Stimulated activated CD4-positive, alpha-beta T cell treated with anti-CD3 and anti-CD28 coated beads, Interleukin-4, amount 100 ng/mL, for 24 hours (primary cell): ENCODE data around the gene PTCRA.
"Not testable (repeated sequence)": the region's sequence is repeated elsewhere in the genome, so short reads cannot be mapped to it uniquely, and the experiment has no call there.

Experiments used
- DNase-seq: peaks from one replicate; pipeline ENCODE4 v3.0.0-alpha.2; 2020

Gene PTCRA, protein sequence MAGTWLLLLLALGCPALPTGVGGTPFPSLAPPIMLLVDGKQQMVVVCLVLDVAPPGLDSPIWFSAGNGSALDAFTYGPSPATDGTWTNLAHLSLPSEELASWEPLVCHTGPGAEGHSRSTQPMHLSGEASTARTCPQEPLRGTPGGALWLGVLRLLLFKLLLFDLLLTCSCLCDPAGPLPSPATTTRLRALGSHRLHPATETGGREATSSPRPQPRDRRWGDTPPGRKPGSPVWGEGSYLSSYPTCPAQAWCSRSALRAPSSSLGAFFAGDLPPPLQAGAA

DNA sequence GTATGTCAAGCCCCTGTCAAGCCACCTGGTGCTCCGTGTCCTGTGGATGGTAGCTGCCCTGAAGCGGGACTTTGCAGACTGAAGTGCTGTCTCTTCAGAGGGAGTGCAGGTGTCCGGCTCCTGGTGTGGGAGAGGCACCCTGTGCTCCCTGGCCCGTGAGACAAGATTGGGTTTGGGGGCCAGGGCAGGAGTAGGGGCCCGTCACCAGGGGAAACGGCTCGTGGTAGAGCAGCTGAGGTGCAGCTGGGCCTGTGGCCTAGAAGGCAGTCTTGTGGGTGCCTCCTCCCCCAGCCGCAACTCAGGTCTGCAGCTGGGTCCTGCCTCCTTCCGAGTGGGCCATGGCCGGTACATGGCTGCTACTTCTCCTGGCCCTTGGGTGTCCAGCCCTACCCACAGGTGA, at the start of gene PTCRA:
Gene PTCRA, plus strand, starts transcription at position 322 of the 400 bp plus-strand sequence. Its CDS starts 17 bp downstream, at position 339.
- no peak for DNase-seq

DNA sequence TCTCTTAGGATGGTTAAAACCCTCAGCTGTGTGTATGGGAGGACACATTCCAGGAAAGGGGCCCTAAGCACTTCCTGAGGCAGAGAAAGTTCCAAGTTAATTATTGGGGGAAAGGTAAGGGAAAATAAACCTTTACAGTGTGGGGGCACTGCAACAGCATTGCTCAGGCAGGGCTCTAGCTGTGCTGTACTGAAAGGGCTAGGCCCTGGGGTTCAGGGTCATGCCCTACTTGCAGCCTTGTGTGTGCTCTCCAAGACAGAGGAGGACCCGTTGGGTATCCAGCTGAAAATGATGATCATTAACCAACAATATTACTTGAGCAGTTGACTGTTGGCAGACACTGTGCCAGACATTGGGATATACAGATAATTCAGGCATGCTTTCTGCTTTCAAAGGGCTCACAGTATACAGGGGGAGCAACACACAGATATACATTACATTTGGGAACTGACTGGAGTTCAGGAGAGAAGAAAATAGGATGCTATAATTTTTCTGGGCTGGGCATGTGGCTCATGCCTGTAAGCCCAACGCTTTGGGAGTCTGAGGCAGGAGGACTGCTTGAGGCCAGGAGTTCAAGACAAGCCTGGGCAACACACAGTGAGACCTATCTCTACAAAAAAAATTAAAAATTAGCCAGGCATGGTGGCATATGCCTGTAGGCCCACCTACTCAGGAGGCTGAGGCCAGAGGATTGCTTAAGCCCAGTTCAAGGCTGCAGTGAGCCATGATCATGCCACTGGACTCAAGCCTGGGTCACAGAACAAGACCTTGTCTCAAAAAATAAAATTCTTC, 45.5 kb upstream of the PTCRA start:
- no peak for DNase-seq

DNA sequence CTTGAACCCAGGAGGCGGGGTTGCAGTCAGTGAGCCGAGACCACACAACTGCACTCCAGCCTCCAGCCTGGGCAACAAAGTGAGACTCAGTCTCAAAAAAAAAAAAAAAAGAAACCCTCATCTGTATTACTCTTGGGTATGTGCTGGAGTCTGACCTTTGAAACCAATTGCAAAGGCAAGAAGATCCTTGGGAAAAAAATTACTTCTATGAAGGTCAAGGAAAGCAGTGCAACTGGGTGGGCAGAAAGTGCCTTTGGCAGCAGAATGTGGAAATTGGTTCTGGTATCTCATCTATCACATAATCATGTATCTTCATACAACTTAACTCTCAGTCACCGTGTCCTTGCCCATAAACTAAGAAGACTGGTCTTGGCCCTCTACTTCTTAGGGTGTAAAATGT, 44.1 kb upstream of the PTCRA start:
- no peak for DNase-seq

DNA sequence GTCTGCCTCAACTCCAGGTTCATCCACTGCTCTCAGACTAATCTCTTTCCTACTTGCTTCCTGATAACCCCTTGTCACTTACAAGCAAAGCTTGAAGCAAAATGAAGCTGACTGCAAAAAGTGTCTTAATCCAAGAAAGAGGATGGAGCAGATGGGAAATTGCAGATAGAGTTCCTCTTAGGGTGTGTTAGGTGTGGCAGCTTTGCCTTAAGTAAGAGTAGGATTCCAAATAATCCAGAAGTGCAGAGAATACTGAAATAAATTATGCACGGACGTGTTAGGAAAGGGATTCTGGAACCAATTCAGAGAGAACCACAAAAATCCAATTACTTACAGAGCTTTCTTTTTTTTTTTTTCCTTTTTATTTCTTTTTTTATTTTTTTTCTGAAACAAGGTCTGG, 42.5 kb upstream of the PTCRA start:
- no peak for DNase-seq

DNA sequence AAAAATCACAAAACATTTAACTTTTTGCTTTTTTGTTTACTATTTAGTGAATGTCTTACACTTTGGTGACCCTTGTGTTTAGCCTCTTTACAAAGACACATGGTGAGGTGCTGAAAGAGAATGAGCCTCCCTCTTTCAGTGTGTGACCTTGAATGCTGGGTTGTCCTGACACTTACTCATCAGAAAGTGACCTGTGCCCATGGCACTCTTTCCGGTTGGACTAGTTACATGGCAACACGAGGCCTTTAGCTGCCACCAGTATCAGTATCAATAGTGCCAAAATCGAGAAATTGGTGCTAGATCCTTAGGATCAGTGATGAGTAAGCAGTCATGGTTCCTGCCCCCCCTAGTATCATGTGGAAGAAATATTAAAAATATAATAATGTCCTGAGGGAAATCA, 38.2 kb upstream of the PTCRA start:
- no peak for DNase-seq

DNA sequence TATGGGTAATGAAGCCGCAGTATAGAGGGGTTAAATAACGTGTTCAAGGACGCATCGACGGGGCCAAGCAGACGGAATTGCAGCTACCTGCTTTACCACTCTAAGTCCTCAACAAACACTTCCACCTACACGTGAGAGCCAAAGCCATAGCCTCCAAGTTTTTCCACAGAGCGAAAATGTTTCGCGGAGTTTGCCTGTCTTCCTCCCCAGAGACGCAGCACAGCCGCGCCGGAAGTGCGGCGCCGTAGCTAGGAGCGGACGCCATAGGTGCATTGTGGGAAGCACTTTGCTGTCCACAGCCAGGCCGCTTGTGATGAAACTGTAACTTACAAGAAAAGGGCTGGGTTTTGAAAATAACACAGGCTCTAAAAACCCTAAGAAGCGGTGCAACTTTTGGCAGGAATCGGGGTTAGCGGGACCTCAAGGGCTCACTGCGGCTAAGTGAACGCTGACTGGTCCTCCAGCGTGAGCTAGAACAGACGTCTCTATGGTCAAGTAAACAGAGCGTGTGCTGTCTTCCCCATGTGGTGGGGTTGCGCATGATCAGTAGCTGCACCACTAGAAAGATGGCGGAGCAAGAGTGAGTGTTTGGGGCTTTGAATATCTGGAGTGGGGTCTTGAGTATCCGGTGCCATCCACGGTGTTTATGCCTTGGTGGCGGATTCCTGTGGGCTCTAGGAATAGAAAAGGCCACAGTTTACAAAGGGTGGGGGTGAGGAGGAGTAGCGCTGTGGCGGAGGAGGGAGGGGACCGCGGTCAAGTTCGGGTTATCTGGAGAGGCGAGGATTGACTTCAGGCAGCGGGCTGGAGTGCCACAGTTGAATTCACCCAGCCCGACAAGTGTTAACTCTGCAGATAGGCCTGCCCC, 36.2 kb upstream of the PTCRA start, which contains the start of gene RPL7L1:
Gene RPL7L1, plus strand, starts transcription at position 245 of the 868 bp plus-strand sequence. Its CDS starts 295 bp downstream, at position 540.
- peak; percentile 85 for DNase-seq

DNA sequence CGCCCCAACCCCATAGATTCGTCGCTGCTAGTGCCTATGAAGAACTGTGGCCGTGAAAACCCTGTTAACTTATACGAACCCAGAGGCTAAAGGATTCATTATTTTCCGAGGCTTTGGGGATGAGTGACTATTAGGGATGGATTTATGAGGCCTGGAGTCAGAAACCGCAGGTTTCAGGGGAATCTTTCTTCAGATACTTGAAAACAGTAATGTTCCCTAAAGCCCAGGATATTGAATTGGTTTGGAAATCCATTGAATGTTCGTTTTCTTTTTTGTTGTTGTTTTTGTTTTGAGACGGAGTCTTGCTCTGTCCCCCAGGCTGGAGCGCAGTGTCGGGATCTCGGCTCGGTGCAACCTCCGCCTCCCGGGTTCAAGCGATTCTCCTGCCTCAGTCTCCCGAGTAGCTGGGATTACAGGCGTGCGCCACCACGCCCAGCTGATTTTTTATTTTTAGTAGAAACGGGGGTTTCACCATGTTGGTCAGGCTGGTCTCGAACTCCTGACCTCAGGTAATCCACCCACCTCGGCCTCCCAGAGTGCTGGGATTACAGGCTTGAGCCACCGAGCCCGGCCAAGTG, 35.5 kb upstream of the PTCRA start:
- DNase-seq, result not testable (repeated sequence)

DNA sequence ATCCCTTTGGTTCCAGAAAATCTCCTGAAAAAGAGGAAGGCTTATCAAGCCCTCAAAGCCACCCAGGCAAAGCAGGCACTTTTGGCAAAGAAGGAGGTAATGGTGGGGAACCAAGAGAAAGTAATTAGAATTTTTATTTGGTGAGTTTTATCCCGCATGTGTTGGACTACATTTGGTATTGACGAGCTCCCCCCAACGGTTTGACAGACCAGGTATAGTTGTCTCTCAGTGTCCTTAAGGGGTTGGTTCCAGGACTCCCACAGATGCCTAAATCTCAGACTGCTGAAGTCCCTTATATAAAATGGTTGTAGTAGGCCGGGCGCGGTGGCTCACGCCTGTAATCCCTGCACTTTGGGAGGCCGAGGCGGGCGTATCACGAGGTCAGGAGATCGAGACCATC, 35.0 kb upstream of the PTCRA start:
- DNase-seq, result not testable (repeated sequence)

DNA sequence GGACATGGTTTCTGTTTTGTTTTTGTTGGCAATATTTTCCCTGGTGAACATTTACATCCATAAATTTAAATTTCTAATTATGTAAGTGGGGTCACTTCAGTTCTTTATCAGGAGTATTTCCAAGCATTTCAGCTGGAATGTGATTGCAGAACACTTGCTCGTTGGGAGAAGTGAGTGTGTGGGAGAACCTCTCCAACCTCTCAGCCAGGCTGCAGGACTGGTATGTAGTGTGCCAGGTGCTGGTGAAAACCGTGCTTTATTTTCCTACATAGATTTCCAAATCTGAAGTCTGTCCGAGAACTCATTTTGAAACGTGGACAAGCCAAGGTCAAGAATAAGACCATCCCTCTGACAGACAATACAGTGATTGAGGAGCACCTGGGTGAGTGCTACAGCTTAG, 30.2 kb upstream of the PTCRA start:
- no peak for DNase-seq

DNA sequence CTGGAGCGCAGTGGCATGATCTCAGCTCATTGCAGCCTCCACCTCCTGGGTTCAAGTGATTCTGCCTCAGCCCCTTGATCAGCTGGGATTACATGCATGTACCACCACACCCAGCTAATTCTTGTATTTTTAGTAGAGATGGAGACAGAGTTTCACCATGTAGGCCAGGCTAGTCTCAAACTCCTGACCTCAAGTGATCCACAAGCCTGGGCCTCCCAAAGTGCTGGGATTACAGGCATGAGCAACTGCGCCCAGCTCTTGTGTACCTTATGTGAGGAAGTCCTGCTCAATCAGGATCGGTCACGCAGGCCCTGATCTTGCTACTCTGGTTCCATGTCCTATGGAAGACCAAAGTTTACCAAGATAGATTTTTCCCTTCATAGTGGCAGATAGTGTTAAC, 27.7 kb upstream of the PTCRA start:
- not testable (repeated sequence) for DNase-seq

DNA sequence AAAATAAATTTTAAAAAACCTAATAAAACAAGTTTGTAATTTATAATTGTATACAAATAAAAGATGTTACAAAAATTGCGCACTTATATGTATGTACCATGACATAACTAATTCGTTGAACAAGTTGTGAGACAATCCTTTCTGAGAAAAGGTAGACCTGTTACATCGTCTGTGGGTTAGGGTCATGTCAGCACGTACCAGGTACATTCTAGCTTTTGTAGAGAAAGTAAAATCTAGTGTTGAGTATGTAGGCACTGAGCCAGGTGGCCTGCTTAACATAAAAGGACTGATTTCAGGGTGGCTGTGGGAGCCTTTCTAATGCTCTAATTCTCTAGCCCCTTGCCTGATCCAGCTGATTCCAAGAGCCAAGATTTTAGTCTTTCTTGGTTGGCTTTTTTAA, 26.0 kb upstream of the PTCRA start:
- DNase-seq, result no peak

DNA sequence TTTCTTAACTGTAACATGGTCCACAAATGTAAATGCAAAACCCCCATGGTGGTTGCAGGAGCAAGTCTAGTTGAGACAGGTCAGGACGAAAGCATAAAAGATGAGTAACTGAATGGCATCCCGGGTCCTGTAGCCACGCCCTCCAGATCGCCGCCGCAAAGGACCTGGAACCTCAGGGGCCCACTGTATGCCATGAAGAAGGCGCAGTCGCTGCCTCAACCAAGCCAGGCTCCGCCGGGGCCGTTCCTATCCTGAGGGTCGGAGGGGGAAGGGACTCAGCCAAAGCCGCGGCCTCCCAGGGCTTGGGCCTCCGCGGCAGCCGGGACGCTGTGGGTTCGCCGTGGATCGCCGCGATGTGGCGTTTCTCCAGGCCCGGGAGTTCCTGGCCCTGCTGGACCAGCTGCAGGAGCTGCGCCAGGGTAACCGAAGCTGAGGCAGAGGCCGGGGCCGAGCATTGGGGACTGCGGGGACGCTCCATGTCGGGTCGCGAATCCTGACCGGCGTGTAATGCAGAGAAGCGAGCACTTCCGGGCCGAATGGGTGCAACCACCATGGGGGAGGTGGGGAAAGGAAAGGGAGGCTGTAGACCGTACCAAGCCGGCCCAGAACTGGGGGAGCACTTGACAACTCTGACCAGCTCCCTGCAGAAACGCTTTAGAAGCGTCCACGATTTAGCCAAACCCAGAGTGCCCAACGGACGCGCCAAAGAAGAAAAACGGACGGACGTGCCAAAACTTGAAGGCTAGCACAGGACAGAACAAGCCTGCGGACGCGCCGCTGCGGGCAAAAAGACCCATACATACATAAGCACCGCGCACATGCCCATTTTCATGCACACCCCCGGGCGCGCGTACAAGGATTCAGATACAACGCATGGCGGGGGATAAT, 25.3 kb upstream of the PTCRA start:
- DNase-seq, result peak; percentile 92

DNA sequence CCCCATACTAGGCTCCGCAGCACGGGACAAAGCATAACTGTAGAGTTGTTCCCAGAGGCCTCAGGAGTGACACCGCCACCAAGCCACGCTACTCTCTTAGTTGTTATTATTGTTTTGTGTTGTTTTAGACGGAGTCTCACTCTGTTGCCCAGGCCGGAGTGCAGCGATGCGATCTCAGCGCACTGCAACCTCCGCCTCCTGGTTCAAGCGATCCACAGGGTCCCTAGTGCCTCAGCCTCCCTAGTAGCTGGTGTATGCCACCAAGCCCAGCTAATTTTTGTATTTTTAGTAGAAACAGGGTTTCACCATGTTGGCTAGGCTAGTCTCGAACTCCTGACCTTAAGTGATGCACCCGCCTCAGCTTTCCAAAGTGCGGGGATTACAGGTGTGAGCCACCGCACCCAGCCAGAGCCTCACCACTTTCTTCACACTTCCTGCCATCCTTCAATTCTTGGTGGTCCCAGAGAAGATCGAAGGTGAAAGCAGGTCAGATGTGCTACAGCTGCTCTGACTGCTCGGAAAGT, 24.6 kb upstream of the PTCRA start:
- no peak for DNase-seq

DNA sequence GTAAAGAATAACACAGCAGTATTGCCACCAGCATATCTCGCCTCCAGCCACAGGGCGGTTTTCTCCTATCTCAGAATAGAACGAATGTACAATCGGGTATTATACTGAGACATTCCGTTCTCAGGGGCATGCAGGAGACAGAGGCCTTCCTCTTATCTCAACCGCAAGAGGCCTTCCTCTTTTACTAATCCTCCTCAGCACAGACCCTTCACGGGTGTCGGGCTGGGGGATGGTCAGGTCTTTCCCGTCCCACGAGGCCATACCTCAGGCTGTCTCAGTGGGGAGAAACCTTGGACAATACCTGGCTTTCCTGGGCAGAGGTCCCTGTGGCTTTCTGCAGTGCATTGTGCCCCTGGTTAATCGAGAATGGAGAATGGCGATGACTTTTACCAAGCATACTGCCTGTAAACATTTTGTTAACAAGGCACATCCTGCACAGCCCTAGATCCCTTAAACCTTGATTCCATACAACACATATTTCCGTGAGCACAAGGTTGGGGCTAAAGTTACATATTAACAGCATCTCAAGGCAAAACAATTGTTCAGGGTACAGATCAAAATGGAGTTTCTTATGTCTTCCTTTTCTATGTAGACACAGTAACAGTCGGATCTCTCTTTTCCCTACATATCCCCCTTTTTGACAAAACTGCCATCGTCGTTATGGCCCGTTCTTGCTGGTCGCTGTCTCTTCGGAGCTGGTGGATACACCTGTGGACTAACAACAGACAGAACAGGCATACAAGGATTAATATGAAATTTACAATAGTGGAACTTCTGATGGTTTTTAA, 21.6 kb upstream of the PTCRA start:
- DNase-seq, result not testable (repeated sequence)

DNA sequence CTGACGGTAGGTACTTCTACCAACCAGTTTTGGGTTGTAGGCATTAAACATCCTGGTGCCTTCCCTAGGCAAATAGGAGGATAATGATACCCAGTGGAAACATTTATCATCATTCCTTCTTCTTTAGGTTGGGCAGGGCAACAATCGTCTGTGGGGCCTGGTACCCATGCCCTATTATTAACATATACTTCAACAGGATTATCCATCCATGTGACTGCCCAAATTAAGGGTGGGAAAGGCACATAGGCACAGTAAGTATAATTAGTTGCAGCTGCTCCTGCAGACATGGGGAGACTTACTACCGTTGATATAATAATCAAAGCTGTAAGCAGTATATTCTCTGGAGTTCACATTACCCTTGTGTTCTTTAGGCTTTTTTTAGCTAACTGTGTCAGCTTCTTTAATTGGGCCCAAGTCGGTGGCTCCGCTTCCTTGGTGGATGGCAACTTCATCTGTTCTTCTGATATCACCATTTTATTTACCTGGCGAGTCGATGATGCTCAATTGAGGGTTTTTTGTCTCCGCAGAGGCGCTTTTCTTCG, 19.6 kb upstream of the PTCRA start:
- no peak for DNase-seq

DNA sequence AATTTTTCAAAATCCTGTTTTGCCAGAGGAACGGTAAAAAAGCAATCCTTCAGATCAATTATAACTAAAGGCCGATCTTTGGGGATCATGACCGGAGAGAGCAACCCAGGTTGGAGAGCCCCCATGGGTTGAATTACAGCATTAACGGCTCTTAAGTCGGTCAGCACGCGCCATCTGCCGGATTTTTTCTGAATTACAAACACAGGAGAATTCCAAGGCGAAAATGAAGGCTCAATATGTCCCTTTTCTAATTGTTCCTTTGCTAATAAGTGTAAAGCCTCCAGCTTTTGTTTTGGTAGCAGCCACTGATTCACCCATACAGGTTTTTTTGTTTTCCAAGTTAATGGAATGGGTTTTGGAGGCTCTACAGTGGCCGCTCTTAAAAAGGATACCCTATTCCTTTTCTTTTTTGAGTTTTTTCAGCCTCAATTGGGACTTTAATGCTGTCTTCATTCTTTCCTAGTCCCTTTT, 16.9 kb upstream of the PTCRA start:
- peak; percentile 81 for DNase-seq

DNA sequence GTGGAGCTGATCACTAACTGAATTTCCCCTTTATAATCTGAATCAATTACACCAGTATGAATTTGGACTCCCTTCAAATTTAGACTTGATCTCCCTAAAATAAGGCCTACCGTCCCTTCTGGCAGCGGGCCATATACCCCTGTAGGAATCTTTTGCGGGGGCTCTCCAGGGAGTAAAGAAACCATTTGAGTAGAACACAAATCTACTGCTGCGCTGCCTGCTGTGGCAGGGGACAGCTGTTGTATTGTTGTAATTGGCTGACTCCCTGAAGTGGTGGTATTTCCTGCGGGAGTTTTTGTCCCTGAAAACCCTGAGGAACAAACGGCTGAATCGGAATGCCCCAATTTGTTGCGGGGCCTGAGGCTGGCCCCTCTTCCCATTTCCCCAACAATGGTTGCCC, 16.0 kb upstream of the PTCRA start:
- DNase-seq, result no peak

DNA sequence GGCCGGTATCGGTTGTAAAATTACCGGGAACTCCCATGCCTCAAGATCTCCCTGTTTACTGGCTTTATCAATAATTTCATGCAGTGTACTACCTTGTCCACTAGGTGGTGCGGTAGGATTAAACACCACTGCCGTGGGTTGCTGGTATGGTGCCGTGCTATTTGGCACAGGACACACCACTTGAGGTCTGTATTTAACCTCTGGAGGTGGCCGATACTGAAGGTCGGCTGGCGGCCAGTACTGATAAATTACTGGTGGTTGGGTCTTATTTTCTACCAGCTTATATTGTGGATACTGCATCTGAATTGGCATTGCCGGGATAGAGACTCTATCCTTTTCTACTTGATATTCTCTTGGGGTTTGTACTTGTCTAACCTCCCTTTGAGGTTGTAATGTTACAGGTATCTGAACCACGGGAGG, 14.3 kb upstream of the PTCRA start:
- DNase-seq, result peak; percentile 79

DNA sequence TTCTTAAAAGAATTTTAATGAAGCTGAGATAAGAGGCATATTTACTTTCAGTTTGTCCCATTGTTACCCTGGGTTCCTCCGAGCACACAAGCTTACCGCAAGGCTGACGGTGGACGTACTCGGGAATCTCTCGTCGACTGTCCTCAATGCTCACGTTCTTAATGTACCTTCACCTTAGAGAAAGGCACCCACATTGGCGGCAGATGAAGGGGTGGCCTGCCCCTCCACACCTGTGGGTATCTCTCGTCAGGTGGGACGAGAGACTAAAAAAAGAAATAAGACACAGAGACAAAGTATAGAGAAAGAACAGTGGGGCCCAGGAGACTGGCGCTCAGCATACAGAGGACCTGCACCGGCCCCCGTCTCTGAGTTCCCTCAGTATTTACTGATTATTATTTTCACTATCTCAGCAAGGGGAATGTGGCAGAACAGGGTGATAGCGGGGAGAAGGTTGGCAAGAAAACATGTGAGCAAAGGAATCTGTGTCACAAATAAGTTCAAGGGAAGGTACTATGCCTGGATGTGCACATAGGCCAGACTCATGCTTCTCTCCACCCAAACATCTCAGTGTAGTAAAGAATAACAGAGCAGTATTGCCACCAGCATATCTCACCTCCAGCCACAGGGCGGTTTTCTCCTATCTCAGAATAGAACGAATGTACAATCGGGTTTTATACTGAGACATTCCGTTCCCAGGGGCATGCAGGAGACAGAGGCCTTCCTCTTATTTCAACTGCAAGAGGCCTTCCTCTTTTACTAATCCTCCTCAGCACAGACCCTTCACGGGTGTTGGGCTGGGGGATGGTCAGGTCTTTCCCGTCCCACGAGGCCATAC, 13.2 kb upstream of the PTCRA start:
- not testable (repeated sequence) for DNase-seq
